Subcutaneous adipose tissue (tissue), 4 donors: ENCODE results near the gene NFE2L2. TPM values are rescaled to one million over a fixed set of nuclear protein-coding genes. Genes with fewer than 3 reads are reported as not detected.

ENCODE experiments used
- total RNA-seq, 4 donors: library from RNA; depleted of rRNA; stranded (reverse); fragments of >200 nt; gene quantifications; one replicate each; pipeline ENCODE4 v1.1.0, GENCODE V29; 2016
- TF ChIP-seq, protein P1 (sequence below): fragments of 450-650 bp; IDR thresholded peaks from one replicate; pipeline ENCODE4 v1.5.1; 2016; ENCODE audit warnings: low read depth, mild to moderate bottlenecking, control low read depth, antibody characterized with exemption, moderate library complexity

The NFE2L2 gene
- total RNA-seq, 4 donors from 2014 or later, result 65.9 to 156 (median 90.5) TPM

- TF ChIP-seq, protein P1, sequence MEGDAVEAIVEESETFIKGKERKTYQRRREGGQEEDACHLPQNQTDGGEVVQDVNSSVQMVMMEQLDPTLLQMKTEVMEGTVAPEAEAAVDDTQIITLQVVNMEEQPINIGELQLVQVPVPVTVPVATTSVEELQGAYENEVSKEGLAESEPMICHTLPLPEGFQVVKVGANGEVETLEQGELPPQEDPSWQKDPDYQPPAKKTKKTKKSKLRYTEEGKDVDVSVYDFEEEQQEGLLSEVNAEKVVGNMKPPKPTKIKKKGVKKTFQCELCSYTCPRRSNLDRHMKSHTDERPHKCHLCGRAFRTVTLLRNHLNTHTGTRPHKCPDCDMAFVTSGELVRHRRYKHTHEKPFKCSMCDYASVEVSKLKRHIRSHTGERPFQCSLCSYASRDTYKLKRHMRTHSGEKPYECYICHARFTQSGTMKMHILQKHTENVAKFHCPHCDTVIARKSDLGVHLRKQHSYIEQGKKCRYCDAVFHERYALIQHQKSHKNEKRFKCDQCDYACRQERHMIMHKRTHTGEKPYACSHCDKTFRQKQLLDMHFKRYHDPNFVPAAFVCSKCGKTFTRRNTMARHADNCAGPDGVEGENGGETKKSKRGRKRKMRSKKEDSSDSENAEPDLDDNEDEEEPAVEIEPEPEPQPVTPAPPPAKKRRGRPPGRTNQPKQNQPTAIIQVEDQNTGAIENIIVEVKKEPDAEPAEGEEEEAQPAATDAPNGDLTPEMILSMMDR, result no peak
Measured at GRCh38 chr2:177265824-177266817, 1.6 kb upstream of the NFE2L2 start.

- TF ChIP-seq, protein P1, result no peak
Measured at GRCh38 chr2:177264209-177264692, 276 bp downstream of the NFE2L2 start.

DNA sequence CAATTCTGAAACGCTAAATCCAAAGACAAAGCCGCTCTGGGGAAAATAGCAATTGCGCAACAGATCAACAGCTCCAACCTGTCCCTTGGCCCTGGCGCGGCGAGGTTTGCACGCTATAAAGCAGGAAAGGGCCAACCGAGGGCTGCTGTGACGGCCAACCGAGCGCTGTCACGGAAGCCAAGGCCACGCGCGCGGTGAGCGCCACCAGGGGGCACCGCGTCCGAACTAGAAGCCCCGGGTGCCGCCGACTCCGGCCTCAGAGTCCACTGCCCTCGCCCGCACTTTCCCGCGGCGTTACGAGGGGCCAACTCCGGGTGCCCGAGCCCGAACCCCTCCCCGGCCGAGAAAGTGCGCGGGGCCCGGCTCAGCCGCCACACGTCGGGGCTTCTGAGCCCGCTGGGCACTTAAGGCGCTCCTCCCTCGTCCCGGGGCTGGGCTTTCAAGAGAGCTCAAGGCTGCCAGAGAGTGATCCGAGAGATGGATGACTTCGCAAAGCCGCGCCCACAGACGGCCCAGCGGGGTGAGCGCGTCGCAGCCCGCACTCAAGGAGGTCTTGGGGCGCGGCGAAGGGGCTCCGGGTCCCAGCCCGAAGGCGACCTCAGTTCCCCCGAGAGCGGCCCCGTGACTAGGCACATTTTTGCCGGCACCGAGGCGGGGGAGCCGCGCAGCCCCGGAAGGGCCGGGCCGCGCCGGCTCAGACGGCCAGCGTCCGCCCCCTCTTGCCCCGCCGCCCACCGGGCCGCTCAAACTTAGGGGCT lies 897 bp downstream of the NFE2L2 start:
- TF ChIP-seq, protein P1, result no peak

DNA sequence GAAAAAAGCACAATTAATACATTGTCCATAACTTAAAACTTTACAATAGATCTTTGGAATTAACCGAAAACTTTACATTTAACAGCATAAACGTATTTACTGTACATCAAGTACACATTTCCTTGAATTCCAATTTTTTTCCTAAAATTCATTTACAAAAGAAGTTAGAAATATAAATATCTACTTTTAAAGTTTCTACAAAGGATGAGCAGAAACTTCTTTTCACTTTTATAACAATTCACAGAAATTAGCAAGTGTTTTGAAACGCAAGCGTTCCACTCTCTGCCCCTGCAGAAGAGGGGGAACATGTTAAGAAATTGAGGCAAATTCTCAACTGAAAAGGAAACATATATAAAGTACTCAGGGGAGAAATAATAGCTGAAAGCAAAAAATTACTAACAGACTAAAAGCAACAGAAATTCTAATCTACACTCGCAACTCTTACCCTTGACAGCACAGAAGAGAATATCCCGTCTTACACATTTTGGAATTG lies 1.5 kb downstream of the NFE2L2 start:
- TF ChIP-seq, protein P1, result no peak

- TF ChIP-seq, protein P1, result no peak
Measured at GRCh38 chr2:177262092-177262491, 2.4 kb downstream of the NFE2L2 start.

GRCh38 chr2:177261116-177262060 lies 3.1 kb downstream of the NFE2L2 start:
- TF ChIP-seq, protein P1, result no peak
